Stimulated activated memory B cell treated with anti-CD40 and anti-IgM and Interleukin-4, amounts not matched to agents 10 μg/mL and 1 μg/mL and 100 μg/mL, for 72 hours (primary cell): ENCODE results near the gene CPTP.
A peak's percentile ranks its signal among the peaks of the same experiment; 100 is the strongest.

Experiments
- ATAC-seq: fragments of 150-1000 bp; cut with Tn5 transposase; 2 replicates; pipeline ENCODE4 v1.10.0; 2021
- H3K27ac Mint-ChIP-seq: one replicate; pipeline ENCODE4 v1.8.0; 2022; ENCODE audit warnings: mild to moderate bottlenecking, mixed read lengths
- H3K27me3 Mint-ChIP-seq: one replicate; pipeline ENCODE4 v1.8.0; 2022; ENCODE audit warnings: mixed read lengths
- H3K36me3 Mint-ChIP-seq: one replicate; pipeline ENCODE4 v1.8.0; 2022; ENCODE audit warnings: mixed read lengths
- H3K4me1 Mint-ChIP-seq: one replicate; pipeline ENCODE4 v1.8.0; 2022; ENCODE audit warnings: mixed read lengths
- H3K4me3 Mint-ChIP-seq: one replicate; pipeline ENCODE4 v1.8.0; 2022; ENCODE audit warnings: mild to moderate bottlenecking, moderate library complexity, mixed read lengths
- H3K9me3 Mint-ChIP-seq: one replicate; pipeline ENCODE4 v1.8.0; 2022; ENCODE audit warnings: mixed read lengths

CPTP gene

DNA sequence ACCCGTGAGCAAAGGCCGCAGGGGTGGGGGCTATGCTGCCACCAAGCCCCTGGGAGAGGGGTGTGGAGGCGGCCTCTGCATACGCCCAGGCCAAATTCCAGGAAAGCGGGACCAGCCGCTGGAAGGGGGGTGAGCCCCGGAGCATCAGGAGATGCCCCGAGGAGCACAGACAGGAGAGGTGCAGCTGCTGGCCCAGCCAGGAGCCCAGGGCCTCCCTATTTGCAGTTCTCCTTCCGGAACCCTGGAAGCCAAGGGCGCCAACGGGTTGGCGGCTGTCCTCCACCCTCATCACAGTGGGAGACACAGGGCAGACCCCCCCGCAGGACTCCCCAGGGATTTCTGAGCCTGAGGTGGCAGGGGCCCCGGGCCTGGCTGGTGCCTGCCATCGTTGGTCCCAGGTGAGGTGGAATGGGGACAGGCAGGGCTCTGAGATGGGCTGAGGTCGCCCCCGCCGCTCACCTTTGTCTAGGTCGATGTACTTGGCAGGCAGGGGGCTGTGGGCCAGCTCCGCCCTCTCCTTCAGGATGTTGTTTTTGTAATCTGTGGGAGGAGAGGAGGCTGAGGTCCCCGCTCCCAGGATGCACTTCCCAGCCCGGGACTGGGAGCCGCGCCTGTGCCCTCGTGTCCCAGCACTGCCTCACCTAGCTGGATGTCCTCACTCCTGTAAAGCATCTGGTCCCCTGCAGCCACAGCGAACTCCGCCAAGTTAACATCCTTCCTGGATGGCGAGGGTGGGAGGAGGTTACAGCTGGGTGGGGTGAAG lies 29.0 kb downstream of the CPTP start:
- no peak for ATAC-seq
- peaks cover 53% of the 10 kb centered on the region for H3K27me3 Mint-ChIP-seq
- H3K4me3 Mint-ChIP-seq = no peak overlapping the region
- no peaks in the 10 kb centered on the region for H3K36me3 Mint-ChIP-seq
- H3K4me1 Mint-ChIP-seq = peaks cover 47% of the 10 kb centered on the region
- H3K27ac Mint-ChIP-seq = peak overlapping the region; percentile 32
- no peaks in the 10 kb centered on the region for H3K9me3 Mint-ChIP-seq

DNA sequence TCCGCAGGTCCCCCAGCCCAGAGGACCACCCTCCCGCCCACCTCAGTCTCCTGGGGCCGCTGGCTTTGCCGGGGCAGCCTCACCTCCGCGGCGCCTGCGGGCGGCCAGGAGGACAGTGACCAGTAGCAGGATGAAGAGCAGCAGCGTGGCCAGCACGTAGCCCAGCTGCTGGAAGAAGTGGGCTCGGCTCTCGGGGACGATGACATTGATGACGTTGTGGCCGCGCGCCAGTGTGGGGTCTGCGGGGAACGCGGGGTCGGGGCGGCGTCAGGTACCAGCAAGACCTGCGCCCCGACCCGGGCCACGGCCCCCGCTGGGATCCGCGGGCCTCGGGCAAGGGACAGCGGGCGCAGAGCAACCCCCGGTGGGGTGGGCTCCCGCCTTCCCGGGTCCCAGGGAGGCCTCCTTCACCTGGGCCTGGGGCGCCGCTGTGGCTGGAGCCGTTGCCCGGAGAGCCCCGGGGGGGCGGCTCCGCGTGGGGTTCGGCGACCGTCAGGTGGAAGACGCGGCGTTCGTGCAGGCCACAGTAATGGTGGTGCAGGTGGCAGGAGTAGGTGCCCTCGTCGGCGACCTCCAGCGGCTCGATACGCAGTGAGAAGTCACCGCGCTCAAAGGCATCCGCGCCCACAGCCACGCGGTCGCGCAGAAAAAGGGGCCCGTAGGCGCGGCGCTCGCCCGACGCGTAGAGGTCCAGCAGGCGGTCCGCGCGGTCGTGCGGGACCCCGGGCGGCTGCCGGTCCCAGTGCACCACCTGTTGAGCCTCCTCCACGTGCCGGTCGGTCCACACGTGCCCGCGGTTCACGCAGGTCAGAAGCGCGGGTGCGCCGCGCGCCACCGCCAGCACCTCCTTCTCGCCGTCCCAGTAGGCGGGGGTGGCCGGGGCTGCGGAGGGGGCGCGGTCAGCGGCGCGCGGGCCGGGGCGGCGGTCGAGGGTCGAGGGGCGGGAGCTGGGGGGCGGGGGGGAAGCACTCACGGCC lies 30.0 kb downstream of the CPTP start:
- no peak for ATAC-seq
- peak overlapping the region; percentile 43 for H3K4me3 Mint-ChIP-seq
- no peaks in the 10 kb centered on the region for H3K9me3 Mint-ChIP-seq
- H3K36me3 Mint-ChIP-seq = no peaks in the 10 kb centered on the region
- peak overlapping the region; percentile 32 for H3K27ac Mint-ChIP-seq
- H3K4me1 Mint-ChIP-seq = peaks cover 57% of the 10 kb centered on the region
- peaks cover 63% of the 10 kb centered on the region for H3K27me3 Mint-ChIP-seq

DNA sequence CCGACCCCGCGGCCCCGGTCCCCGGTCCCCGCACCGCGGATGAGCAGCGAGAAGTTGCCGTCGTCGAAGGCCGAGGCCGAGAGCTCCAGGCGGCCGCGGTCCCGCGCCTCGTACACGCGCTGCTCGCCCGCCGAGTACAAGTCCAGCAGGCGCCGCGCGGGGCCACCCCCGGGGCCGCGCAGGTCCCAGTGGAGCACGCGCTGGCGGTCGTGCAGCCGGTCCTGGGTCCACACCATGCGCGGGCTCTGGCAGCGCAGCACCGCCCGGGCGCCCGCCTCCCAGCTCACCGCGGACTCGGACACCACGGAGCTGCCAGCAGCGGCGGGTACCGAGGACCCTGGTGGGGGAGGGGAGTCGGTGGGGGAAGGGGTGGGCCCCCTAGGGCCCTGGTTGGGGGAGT lies 30.8 kb downstream of the CPTP start:
- Mint-ChIP-seq H3K4me1 (peaks cover 62% of the 10 kb centered on the region), H3K9me3 (no peaks in the 10 kb centered on the region), H3K27me3 (peaks cover 67% of the 10 kb centered on the region), H3K27ac (no peak overlapping the region), H3K36me3 (no peaks in the 10 kb centered on the region), H3K4me3 (no peak overlapping the region)
- ATAC-seq = peak; percentile 4

DNA sequence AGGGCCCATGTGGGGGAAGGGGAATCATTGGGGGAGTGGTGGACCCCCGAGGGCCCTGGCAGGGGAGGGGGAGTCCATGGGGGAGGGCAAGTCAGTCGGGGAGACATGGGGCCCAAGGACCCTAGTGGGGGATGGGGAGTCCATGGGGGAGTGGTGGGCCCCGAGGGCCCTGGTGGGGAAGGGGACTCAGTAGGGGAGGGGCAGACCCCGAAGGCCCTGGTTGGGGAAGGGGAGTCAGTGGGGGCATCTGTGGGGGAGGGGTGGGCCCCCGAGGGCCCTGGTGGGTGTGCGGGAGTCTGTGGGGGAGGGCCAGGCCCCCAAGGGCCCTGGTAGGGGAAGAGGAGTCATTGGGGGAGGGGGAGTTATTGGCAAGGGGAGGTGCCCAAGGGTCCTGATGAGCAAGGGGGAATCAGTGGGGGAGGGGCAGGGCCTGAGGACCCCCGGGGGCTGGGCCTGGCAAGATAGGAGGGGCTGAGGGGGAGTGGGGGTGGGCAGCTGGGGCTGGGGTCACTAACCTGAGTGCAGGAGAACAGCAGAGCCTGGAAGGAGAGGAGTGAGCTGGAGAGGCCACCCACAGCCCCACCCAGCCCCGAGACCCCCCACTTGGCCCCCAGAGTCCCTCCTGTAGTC lies 31.7 kb downstream of the CPTP start:
- Mint-ChIP-seq H3K36me3 (no peaks in the 10 kb centered on the region), H3K27me3 (peaks cover 76% of the 10 kb centered on the region)

DNA sequence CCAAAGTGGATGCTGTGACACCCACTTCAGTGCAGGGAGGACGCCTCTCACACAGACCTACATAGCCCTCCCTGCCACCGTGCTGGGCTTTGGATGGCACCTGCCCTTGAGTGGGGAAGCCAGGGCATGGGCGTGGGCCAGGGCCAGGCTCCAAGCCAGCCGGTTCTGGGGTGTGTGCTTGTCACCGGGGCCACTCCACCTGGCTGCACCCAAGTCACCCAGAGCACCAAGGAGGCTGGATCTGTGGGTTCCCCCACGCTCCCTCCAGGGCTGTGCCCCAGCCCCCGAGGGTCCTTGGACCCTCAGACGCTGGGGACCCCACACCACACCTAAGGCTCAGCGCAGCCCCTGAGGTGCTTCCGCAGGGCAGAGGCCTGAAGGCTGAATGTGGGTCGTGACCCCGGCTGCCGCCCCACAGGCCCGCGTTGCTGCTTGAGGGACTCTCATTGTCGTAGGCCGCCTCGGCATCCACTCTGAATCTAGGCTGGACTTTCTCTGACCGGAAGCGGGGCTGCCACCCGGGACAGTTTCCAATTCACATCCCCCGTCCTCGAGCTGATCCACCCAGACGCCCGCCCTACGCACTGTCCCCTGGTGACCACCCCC lies 32.3 kb downstream of the CPTP start:
- Mint-ChIP-seq H3K9me3 (no peaks in the 10 kb centered on the region), H3K27me3 (peaks cover 76% of the 10 kb centered on the region), H3K4me1 (peaks cover 62% of the 10 kb centered on the region), H3K36me3 (no peaks in the 10 kb centered on the region), H3K4me3 (no peak overlapping the region), H3K27ac (no peak overlapping the region)
- no peak for ATAC-seq

More for the DNA sequence above, 31.7 kb downstream of the CPTP start:
- Mint-ChIP-seq H3K4me1 (peaks cover 62% of the 10 kb centered on the region), H3K4me3 (no peak overlapping the region), H3K27ac (no peak overlapping the region), H3K9me3 (no peaks in the 10 kb centered on the region)
- ATAC-seq = peak; percentile 20

DNA sequence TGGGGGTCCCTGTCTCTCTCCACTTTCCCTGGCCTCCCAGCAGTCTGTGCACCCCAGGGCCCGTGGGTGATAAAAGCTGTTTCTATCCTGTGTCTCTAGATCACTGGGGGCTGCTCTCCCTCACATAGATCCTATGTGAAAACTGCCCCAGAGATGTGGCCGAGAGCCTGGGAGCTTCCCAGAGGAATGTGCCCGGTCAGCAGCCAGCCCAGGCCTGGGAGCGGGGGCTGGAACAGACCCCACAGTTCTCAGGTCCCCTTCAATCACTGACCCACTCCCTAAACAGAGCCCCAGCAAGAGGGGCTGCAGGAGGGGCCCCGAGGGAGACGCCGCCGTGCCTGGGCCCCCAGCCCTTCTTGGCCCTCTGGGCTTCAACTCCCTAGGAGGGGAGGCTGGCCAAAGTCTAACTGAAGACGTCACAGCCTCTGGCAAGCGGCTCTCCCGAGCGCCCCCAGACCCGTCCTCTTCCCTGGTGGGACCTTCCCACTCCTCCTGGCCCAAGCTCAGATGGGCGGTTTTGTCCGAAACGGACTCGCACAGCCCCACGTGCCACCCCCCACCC lies 33.4 kb downstream of the CPTP start:
- Mint-ChIP-seq H3K27ac (no peak overlapping the region), H3K4me1 (peaks cover 51% of the 10 kb centered on the region), H3K27me3 (peaks cover 65% of the 10 kb centered on the region), H3K4me3 (no peak overlapping the region), H3K36me3 (no peaks in the 10 kb centered on the region), H3K9me3 (no peaks in the 10 kb centered on the region)
- no peak for ATAC-seq

DNA sequence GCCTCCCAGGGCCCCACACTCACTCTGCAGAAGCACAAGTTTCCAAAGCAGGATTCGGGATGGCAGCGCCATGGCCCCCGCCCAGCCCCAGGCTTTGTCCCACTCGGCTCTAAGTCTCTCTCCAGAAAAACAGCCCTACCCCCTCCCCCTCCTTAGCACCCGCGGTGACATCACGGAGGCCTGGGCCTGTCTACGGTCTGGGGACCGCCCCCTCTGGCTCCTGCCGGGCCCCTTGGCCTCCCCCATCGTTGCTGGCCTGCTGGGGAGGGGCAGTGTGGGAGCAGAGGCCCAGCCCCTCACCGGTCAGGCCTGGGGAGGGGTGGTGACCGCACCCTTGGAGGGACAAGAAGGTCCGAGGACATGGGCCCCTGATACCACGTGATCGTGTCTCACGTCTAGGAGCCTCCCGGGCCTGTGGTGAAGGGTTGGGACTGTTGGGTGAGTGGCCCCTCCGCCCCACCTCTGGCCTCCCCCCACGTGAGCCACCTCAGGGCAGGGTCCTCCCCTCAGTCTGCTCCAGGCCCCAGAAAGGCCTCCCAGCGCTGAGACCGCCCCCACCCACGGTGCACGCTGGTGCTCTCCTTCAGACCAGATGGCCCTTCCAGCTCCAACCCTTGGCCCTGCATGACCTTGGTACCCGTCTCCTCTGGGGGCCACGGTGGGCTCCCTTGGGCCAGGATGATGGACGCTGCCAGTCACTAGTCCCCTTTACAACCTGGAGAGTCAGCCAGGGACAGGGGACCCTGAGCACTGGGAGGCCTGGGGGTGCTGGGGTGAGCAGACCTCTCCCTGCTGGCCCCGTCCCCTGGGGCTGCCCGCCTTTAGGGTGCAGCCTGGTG lies 34.0 kb downstream of the CPTP start, which contains the start of gene MXRA8:
TSS of gene MXRA8 (minus strand) at position 123 of the 839 bp plus-strand sequence. CDS start at position 72, 51 bp downstream.
- Mint-ChIP-seq H3K4me3 (no peak within 1 kb of the TSS), H3K9me3 (no peaks in the 10 kb centered on the region), H3K36me3 (no peaks in the 10 kb centered on the region), H3K27ac (no peak within 1 kb of the TSS), H3K4me1 (peaks cover 44% of the 10 kb centered on the region), H3K27me3 (peaks cover 58% of the 10 kb centered on the region)
- ATAC-seq = no peak

DNA sequence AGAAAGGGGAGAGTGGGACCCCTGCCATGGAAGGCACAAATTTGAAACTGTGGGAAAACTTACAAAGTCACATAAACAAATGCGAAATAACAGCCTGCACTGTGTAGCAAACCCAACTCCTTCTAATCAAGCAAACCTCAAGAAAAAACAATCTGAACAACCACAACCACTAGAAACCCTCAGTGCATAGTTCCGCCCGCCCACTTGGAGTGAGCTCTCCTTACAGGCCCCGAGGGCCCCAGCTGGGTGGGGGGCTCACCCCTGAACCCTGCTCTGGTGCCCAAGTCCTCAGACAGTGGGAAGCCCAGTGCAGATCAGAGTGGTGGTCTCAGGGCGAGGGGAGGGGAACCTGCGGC lies 34.7 kb downstream of the CPTP start:
- ATAC-seq = peak; percentile 1
- no peaks in the 10 kb centered on the region for H3K36me3 Mint-ChIP-seq
- peaks cover 38% of the 10 kb centered on the region for H3K4me1 Mint-ChIP-seq
- no peaks in the 10 kb centered on the region for H3K9me3 Mint-ChIP-seq
- H3K27ac Mint-ChIP-seq = no peak overlapping the region
- no peak overlapping the region for H3K4me3 Mint-ChIP-seq
- peaks cover 52% of the 10 kb centered on the region for H3K27me3 Mint-ChIP-seq

DNA sequence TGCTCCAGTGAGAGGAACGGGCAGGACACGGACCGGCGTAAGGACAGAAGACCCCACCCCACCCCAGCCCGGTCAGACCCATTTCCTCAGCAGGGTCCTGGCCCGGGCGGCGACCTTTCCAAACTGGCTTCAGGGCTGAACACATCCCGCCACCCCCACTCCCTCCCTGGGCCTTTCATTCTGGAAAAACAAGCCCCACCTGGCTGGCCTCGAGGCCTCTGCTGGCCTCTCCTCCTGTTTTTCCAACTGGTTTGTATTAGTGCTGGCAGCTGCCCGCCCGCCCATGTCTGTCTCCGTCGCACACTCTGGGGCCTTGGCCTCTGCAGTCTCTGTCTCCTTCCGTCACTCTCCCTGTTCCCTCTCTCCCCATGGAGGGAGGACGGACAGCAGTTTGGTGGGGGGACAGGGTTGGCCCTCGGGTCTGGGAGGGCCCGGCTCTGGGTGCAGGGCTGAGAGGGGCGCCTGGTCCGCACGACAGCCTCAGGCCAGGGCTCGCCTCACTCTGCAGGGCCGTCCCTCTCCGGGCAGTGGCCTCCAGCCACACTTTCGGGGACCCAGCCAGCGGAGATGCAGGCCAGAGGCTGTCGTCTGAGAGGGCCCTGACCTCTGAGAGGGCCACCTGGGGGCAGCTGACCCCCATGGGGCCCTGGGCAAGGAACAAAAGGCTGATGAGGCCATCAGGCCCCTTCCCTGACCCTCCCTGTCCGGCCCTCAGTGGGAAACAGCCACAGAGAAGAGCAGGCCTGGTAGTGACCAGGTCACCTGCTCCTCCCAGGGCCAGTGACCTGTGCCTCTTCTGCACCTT lies 35.3 kb downstream of the CPTP start:
- Mint-ChIP-seq H3K27ac (no peak overlapping the region), H3K36me3 (no peaks in the 10 kb centered on the region), H3K27me3 (peaks cover 46% of the 10 kb centered on the region), H3K4me1 (peaks cover 32% of the 10 kb centered on the region), H3K9me3 (no peaks in the 10 kb centered on the region), H3K4me3 (no peak overlapping the region)
- ATAC-seq = no peak

DNA sequence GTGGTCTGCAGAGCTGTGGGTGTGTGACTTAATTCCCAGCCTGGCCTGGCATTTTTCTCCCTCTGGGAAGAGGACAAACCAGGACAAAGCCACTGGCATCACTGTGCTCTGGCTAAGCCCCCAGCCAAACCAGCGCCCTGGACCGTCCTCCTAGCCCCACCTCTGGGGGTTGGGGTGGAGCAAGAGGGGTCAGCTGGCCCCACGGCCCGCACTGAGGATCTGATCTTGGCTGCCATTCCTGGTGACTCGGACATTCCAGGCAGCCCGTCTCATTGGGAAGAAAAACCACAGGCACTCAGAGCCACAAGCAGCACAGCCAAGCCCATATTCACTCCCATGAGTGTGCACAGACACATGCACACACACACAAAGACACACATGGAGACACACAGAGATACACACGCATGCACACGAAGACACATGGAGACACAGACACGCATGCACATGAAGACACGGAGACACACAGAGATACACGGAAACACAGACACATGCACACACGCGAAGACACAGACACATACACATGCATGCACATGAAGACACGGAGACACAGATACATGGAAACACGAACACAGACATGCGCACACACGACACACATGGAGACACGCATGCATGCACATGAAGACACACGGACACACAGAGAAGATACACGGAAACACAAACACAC lies 36.0 kb downstream of the CPTP start:
- H3K36me3 Mint-ChIP-seq = no peaks in the 10 kb centered on the region
- no peak overlapping the region for H3K27ac Mint-ChIP-seq
- ATAC-seq = no peak
- H3K9me3 Mint-ChIP-seq = no peaks in the 10 kb centered on the region
- H3K4me3 Mint-ChIP-seq = no peak overlapping the region
- peaks cover 31% of the 10 kb centered on the region for H3K4me1 Mint-ChIP-seq
- H3K27me3 Mint-ChIP-seq = peaks cover 43% of the 10 kb centered on the region

DNA sequence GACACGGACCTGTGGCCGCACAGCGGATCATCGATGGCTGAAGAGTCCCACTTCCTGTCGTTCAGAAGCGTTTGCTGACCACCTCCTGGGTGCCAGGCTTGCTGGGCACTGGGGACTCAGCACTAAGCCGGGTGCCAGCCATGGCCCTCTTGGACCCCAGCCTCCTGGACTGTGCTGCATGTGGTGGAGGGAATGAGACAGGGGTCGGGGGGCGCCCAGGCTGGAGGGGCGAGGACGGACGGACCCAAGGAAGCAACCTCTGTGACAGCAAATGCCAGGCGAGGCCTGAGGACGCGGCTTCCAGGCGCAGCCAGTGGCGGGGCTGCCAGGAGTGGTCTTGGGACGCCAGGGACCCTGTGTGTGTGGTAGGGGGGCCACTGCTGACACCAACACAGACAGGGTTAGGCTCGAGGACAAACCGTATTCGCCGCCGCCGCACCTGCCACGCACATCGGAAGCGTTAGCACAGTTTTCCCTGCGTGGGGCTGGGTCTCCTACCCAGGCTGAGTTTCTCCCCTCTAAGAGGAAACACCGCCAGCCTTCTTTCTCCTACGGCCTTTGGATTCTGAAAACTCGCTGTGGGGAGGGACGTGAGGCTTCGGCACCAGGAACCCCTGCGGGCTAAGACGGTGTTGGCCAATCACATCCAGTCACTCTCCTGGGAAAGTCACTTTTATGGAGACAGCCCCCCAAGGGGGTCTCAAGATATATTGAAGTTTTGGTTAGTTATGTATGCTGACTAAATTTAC lies 36.8 kb downstream of the CPTP start:
- Mint-ChIP-seq H3K4me1 (peaks cover 31% of the 10 kb centered on the region), H3K27me3 (peaks cover 43% of the 10 kb centered on the region), H3K9me3 (no peaks in the 10 kb centered on the region), H3K27ac (no peak overlapping the region), H3K4me3 (no peak overlapping the region), H3K36me3 (no peaks in the 10 kb centered on the region)
- no peak for ATAC-seq

DNA sequence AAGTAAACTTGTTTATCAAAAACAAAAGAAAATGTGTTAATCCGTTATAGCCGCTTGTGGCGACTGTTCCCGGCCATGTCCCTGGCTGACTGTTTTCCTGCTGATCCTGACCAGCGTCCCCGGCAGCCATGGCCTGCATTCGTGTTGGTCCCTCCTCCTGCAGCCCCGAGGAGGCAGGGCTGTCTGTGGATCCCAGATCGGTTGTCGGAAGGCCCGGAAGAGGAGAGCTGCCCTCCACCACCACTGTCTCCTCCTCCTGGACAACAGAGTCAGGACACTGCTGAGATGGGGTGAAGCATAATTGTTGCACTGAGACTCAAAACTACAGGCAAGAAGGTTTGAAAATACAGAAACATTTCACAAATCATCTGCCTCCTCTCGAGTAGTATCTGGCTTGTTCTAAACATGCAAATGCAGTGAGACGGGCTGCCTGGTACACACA lies 37.4 kb downstream of the CPTP start:
- Mint-ChIP-seq H3K4me1 (peaks cover 30% of the 10 kb centered on the region), H3K9me3 (no peaks in the 10 kb centered on the region), H3K27ac (no peak overlapping the region), H3K27me3 (peaks cover 40% of the 10 kb centered on the region), H3K4me3 (no peak overlapping the region), H3K36me3 (no peaks in the 10 kb centered on the region)
- ATAC-seq = no peak
